CD4-positive, alpha-beta T cell treated with Interleukin-21 for 1 hour (primary cell): ENCODE results near the gene UNC13A.
"Not testable (repeated sequence)": the region's sequence is repeated elsewhere in the genome, so short reads cannot be mapped to it uniquely, and the experiment has no call there.

Source experiments
- DNase-seq: peaks from one replicate; pipeline ENCODE4 v3.0.0-alpha.2; 2020

The UNC13A gene

DNA sequence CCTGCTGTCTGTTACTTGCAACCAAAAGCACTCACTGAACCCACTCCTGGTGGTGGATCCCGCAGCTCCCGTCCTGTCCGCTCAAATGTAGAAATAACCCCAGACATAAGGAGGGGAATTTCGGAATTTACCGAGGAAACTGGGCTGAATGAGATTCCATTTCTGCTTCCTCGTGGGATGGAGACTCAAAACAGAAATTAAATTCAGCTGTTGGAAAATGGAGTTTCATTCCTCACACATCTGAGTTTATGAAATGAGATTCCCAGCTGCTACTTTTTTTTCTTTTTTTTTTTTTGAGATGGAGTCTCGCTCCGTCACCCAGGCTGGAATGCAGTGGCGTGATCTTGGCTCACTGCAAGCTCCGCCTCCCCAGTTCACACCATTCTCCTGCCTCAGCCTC lies 88.4 kb downstream of the UNC13A start:
- no peak for DNase-seq

DNA sequence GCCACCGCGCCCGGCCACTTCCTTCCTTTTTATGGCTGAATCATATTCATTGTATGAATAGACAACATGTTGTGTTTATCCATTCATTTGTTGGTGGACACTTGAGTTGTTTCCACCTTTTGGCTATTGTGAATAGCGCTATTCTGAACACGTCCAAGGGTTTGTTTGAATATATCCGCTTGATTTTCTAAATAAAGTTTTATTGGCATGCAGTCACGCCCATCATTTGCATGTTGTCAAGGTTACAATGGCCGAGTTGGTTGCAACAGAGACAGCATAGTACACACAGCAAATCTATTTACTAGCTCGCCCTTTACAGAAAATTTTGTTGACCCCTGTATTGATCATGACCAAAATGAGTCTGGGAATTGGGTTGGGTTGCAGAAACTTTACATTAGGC lies 89.2 kb downstream of the UNC13A start:
- DNase-seq = no peak

DNA sequence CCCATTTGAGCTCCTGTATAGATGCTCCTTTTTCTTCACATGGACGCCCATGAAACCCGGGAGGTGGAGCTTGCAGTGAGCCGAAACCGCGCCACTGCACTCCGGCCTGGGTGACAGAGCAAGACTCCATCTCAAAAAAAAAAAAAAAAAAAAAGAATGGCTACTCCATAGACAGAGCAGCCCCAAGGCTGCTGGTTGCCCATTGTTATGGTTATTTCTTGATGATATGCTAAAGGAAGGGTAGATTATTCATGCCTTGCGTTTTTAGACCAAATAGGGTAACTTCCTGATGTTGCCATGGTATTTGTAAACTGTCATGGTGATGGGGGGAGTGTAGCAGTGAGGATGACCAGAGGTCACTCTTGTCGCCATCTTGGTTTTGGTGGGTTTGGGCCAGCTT lies 90.1 kb downstream of the UNC13A start:
- DNase-seq = not testable (repeated sequence)

DNA sequence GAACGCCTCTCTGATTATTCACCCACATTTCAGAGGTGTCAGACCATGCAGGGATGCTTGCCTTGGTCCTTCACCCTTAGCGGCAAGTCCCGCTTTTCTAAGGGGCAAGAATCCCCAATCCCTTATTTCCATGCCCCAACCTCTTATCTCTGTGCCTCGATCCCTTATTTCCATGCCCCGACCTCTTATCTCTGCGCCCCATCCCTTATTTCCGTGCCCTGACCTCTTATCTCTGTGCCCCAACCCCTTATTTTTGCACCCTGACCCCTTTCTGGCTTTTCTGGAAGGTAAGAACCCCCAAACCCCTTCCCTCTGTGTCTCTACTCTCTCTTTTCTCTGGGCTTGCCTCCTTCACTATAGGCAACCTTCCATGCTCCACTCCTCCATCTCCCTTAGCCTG lies 93.9 kb downstream of the UNC13A start:
- not testable (repeated sequence) for DNase-seq

DNA sequence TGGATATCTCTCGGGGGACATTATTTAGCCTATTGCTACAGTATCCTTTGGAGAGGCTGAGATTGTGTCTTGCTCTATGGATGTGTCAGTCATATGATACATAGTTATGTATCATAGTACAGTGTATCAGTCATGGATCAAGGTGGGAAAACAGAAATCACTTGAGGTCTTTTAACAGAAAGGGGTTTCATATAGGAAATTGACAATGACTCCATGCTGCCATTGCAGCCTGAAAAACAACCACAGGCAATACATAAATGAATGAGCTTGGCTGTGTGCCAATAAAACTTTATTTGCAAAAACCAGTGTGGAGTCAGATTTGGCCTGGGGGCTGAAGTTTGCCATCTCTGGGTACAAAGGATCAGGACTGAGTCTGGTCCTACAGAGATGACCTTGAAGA lies 97.3 kb downstream of the UNC13A start:
- no peak for DNase-seq

DNA sequence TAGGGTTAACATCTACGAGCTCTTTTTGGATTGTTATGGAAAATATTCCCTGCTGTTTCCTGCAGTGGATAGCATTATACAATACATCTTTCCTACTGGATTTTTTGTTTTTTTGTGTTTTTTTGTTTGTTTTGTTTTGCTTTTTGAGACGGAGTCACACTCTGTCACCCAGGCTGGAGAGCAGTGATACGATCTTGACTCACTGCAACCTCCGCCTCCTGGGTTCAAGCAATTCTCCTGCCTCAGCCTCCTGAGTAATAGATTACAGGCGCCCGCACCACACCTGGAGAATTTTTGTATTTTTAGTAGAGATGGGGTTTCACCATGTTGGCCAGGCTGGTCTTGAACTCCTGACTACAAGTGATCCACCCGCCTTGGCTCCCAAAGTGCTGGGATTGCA lies 102.8 kb downstream of the UNC13A start:
- DNase-seq = not testable (repeated sequence)

DNA sequence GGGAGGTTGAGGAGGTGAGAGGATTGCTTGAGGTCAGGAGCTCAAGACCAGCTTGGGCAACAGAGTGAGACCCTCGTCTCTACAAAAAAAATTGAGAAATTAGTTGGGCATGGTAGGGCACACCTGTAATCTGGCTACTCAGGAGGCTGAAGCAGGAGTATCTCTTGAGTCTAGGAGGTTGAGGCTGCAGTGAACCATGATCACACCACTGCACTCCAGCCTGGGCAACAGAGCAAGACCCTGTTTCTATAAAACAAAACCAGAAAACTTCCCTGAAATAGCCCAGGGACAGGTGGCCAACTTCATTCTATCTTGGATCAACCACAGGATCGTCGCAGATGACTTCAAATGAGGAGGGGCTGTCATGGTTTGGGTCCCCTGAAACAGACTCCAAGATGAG lies 104.0 kb downstream of the UNC13A start:
- DNase-seq = no peak

DNA sequence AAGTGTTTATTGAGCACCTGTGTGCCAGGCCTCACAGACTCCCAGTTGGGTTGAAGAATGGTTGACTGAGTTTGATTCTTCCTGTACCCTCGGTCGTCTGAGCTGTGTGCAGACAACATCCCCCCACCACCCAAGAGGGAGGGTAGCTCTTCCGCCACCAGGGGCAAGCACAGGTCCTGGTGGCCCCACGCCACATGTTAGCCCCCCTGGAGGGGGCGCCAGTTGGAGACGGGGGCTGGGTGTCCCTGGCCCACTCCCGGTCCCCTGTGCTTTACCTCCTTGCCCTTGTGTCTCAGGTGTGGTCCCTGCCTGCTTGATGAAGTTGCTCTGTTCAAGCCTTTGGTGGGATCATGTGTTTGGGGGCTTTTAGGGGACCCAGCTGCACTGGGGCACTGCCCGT lies 105.5 kb downstream of the UNC13A start:
- no peak for DNase-seq

DNA sequence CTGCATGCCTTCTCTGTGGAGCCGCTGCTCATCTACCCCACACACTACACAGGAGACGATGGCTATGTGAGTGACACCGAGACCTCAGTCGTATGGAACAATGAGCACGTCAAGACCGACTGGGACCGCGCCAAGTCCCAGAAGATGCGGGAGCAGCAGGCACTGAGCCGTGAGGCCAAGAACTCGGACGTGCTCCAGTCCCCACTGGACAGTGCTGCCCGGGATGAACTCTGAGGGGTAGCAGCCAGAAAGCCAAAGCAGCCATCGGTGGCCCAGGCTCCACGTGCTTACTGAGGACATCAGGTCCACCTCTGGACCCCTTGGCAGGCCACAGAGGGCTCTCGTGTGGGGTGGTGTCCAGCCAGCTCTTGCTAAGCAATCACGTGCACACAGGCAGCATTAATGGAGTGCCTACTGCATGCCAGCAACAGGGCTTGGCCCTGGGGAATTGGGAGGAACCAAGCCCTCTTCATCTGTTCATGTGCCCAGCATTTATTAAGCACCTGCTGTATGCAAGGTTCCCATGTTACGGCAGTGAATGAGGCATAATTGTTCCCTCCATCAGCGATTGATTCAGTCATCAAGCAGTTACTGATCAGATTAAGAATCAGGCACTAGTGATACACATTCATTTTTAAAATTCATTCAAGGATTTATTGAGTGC lies 106.8 kb downstream of the UNC13A start:
- DNase-seq = no peak

DNA sequence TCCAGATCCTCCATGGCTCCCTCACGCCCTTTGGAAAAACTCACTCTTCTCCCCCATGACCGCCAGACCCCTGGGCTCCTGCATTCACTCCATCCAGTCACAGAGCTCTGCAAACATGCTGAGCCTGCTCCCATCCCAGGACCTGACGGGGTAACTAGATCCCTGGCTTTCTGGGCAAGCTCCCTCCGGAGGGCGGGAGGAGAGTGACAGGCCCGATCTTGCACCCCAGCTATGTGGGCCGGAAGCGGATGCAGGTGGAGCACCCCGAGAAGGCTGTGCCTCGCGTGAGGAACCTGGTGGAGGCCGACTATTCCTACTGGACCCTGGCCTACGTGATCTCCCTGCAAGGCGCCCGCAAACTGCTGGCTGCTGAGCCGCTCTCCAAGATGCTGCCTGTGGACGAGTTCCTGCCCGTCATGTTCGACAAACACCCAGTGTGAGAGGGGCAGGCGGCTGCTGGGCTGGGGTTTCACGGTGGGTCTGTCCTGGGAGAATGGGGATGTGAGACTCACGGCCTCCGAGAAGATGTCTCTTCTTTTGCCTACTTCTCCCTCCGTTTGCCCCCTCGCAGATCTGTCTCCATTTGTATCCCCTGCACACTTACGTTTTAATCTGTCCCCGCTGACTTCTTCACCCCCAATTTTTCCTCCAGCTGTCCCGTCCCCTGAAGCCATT lies 107.5 kb downstream of the UNC13A start:
- no peak for DNase-seq

DNA sequence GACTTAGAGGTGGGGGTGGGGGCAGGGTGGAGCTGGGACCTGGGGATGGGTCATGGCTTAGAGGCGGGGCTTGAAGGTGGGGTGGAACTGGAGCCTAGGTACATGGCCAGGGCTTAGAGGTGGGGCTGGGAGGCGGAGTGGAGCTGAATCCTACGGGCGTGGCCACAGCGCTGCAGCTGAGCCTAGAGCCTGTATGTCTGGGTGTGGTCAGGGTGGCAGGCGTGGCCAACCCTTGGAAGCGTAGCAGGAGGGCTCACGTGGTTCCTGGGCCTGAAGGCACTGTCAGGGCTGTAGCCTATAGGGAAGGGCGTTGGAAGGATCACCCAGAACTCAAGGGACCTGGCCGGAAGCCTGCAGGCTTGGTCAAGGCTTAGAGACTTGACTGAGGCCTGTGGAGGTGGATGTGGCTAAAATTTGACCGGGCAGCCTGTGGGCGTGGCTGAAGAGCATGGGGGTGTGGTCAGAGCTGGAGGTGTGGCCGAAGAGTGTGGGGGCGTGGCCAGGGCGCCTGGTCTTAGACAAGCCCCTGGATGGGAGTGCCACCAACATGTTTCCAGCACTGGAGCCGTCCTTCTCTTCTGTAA lies 108.4 kb downstream of the UNC13A start:
- DNase-seq = peak; percentile 15

DNA sequence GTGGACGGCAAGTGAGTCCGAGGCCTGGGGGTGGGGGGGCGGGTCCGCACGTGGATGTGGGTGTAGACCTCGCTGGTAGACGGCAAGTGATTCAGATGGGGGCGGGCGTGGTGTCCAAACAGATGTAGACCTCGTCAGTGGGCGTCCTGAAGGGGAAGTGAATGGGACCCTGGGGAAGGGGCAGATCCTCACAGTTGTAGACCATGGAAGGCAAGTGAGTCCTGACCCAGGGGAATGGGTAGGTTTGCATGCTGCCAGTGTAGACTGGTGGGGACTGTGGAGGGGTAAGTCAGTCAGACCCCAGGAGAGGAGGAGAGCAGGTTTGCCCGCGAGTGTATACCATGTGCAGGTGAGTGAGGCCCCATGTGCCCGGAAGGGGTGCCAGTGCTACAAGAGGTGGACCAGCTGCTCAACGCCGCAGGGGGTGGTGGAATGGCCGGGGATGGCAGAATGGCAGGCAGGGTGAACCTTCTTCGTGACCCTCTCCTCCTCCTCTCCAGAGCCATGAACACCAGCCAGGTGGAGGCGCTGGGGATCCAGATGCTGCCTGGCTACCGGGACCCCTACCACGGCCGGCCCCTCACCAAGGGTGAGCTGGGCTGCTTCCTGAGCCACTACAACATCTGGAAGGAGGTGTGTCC lies 110.6 kb downstream of the UNC13A start:
- no peak for DNase-seq

DNA sequence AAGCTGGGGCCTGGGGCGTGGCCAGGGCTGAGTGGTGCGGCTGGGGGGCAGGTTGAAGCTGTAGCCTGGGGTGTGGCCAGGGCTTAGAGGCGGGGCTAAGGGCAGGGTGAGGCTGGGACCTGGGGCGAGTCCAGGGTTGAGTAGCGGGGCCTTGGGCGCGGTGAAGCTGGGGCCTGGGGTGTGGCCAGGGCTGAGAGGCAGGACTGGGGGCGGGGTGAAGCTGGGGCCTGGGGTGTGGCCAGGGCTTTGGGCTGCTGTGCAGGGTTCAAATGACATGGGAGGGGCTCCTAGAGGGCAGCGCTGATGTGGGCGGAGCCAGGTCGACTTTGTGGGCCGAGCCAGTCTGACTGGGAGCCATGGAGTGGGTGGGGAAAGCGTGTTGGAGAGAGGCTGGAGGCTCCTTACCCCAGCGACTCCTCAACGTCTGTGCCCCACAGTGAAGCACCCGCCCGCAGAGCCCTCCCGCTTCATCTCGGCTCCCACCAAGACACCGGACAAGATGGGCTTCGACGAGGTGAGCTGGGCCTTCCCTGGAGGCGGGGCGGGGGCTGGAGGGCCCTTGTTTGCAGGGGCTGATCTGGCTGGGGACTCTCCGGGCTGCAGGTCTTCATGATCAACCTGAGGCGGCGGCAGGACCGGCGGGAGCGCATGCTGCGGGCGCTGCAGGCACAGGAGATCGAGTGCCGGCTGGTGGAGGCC lies 111.2 kb downstream of the UNC13A start:
- DNase-seq = no peak

DNA sequence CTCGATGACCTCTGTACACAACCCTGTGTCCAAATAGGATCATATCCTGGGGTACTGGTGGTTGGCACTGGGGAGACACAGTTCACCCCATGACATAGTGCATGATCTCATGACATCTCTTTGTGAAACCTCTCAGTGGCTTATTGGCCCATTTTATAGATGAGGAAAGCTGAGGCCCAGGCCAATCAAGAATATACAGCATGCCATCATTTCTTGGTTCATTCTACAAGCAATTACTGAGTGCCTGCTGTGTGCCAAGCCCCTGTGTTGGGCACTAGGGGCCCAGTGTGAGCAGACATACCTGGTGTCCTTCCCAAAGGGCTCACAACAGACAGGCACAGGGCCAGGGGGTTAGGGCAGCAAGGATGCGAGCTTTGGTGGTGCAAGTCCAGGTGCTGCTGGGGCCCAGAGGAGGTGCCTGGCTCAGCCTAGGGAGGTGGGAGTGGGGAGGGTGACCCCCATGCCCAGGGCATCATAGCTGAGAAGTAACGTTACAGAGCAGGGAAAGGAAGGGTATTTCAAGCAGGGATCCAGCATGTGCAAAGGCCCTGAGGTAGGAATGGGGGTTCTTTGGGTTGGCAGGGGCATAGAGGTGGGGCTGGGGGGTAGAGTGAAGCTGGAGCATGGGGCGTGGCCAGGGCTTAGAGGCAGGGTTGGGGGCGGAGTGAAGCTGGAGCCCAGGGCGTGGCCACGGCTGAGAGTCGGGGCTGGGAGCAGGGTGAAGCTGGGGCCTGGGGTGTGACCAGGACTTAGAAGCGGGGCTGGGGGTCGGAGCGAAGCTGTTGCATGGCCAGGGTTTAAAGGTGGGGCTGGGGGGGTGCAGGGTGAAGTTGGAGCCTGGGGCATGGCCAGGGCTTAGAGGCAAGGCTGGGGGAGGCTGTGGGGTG lies 112.0 kb downstream of the UNC13A start:
- DNase-seq = no peak

DNA sequence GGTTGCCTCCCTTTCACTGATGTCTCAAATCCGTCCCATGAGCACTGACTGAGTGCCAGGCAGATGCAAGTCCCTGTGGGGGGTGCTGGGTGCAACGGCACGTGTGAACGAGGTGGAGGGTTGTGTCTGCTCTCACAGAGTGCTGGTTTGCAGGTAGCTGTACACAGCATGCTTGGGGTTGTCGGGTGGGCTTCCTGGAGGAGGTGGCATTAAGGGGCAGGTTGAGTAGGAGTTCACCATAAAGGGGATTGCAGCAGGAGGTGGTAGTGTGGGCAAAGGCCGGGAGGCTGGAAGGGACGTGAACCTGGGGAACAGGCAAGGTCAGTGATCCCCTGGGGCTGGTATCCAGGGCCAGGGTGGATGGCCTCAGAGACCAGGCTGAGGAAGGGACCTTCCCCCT lies 115.5 kb downstream of the UNC13A start:
- DNase-seq = no peak

DNA sequence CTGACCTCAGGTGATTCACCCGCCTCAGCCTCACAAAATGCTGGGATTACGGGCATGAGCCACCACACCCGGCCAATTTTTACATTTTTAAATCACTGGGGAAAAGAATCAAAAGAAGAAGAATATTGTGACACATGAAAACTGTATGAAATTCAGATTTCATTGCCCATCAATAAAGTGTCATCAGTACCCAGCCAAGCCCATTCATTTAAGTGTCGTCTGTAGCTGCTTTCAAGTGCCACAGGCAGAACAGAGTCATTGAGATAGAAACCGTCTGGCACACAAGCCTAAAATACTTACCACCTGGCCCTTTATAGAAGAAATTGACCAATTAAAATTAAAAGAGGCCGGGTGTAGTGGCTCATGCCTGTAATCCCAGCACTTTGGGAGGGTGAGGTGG lies 117.4 kb downstream of the UNC13A start:
- no peak for DNase-seq

DNA sequence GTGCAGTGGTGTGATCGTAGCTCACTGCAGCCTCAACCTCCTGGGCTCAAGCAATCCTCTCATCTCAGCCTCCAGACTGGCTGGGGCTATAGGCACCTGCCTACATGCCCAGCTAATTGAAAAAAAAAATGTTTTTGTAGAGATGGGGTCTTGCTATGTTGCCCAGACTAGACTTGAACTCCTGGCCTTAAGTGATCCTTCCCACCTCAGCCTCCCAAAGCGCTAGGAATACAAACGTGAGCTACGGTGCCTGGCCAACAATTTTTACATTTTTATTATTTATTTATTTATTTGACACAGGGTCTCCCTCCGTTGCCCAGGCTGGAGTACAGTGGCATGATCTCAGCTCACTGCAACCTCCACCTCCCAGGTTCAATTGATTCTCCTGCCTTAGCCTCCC lies 117.9 kb downstream of the UNC13A start:
- DNase-seq = not testable (repeated sequence)

DNA sequence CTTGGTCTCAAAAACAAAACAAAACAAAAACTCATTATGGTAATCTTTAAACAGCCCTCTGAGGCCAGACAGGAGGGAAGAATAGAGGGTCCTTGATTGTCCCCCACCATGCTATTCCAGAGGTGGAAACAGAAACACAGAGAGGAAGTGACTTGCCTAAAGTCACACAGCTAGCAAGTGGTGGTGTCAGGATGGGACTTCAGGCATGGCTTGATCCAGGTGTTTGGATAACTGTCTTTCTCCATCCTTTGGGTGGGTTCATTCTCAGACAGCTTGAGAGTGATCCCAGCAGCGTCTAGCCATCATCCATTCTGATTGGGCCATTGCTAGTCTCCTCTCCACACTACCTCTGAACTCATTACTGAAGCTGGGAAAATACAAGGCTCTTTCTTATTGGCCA lies 120.2 kb downstream of the UNC13A start:
- DNase-seq = no peak

DNA sequence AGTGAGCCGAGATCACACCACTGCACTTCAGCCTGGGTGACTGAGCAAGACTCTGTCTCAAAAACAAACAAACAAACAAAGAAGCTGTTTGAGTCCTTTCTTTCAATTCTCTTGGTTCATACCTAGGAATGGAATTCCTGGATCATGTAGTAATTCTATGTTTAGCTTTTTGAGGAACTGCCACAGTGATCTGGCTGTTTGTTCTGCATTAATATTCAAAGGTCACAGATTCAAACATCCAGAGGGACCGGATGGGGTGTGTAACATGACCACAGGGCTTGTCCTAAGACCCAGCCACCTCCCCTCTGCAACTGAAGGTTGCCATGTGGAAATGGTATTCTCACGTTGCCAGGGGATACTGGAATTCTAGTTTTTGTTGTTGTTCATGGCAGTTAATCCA lies 122.5 kb downstream of the UNC13A start:
- DNase-seq = no peak

DNA sequence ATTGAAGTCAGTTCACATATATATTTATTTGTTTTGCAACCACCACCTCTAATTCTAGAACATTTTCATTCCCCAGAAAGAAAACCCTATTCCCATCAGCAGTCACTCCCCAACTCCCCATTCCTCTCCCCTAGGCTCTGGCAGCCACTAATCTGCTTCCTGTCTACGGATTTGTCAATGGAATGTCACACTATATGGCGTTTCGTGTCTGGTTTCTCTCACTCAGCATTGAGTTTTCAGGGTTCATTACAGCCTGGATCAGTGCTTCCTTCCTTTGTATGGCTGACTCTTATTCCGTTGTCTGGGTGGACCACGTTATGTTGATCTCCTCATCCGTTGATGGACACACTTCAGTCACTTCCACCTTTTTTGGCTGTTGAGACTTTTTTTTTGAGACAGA lies 123.4 kb downstream of the UNC13A start:
- DNase-seq = no peak

DNA sequence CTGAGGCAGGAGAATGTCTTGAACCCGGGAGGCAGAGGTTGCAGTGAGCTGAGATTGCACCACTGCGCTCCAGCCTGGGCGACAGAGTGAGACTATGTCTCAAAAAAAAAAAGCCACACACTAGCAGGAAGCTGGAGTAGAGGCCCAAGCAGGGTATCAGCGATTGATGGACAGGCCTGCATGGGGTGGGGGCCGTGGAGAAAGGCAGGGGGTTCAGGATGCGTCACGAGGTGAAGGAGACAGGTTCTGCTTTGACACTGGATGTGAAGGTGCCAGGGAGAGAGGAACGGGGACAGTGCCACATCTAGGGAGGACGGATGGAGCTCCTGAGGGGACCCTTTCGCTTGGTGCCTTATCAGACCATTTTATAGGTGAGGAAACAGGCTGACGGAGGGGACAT lies 125.6 kb downstream of the UNC13A start:
- no peak for DNase-seq

DNA sequence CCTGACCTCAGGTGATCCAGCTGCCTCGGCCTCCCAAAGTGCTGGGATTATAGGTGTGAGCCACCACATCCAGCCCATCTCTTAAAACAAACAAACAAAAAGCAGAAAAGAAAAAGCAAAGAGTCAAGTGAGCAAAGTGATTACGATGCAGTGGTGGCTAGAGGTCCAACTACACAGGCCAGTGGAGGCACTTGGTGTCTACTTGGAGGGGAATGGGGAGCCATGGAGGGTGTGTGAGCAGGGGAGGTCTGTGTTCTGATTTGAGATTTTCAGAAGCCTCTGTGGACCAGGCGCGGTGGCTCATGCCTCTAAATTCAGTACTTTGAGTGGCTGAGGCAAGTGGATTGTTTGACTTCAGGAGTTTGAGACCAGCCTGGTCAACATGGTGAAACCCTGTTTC lies 126.1 kb downstream of the UNC13A start:
- no peak for DNase-seq
